ENCODE data around the gene RHBDD2.

DNA sequence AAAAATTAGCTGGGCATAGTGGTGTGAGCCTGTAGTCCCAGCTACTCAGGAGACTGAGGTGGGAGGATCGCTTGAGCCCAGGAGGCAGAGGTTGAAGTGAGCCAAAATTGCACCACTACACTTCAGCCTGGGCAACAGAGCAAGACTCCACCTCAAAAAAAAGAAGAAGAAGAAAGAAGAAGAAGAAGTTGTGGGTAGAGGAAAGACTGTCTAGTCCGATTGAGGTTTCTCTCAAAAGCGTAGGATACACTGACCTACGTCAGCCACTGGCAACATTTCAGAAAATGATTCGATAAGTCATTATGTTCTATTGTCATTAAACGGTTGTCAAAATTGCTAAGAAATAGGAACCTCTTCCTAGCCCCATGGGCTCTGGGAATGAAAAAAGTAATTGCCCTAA lies 22.3 kb upstream of the RHBDD2 start:
- TF ChIP-seq CTCF (IDR thresholded peaks at IDR 0.05), result no peak
- no peak for TF ChIP-seq EP300 (IDR thresholded peaks at IDR 0.05)
- no peak for TF ChIP-seq POLR2A (IDR thresholded peaks at IDR 0.05)

Data from sigmoid colon (tissue), 4 donors.